Caco-2 (cell line): ENCODE measurements around the gene CHMP5. TPM values are rescaled to one million over a fixed set of nuclear protein-coding genes. Genes with fewer than 3 reads are reported as not detected.

Experiments used
- BruUV-seq: library from RNA; stranded (reverse); fragments of 400-500 nt; replicated peaks from 2 replicates; lab custom pipeline; 2021; lab: Mats Ljungman, UMichigan
- CTCF ChIA-PET: fragments of 300-600 bp; sonication (Branson Sonifier 250); formaldehyde crosslinking; loops from one replicate; lab custom pipeline; 2022; ENCODE audit warnings: antibody characterized with exemption; lab: Charles Lee
- POLR2A ChIA-PET: fragments of 300-600 bp; sonication (Branson Sonifier 250); formaldehyde crosslinking; loops from one replicate; lab custom pipeline; 2022; ENCODE audit warnings: antibody characterized with exemption; lab: Charles Lee
- DNase-seq, 2 experiments: peaks; one replicate each; pipeline versions ENCODE4 v3.0.0 to v3.0.0-alpha.2; 2020 to 2022
- H3K27me3 ChIP-seq: replicated peaks from 2 replicates; pipeline ENCODE4 v1.6.0; 2011; ENCODE audit warnings: low read length; ENCODE audit not compliant: control insufficient read depth, insufficient read depth
- H3K36me3 ChIP-seq: 2 replicates; pipeline ENCODE4 v1.5.1; 2011; ENCODE audit warnings: low read length; ENCODE audit not compliant: control insufficient read depth, insufficient read depth
- H3K4me1 ChIP-seq: fragments of 250-450 bp; sonication (Bioruptor Pico); 2 replicates; pipeline ENCODE4 v1.5.1; 2020; ENCODE audit warnings: mild to moderate bottlenecking
- H3K4me3 ChIP-seq: 2 replicates; pipeline ENCODE4 v1.5.1; 2011; ENCODE audit warnings: low read depth, mild to moderate bottlenecking, control low read depth, low read length
- H3K9me3 ChIP-seq: fragments of 250-450 bp; sonication (Bioruptor Pico); 2 replicates; pipeline ENCODE4 v1.5.1; 2020; ENCODE audit warnings: mild to moderate bottlenecking, moderate library complexity
- H3K27ac Mint-ChIP-seq: one replicate; pipeline ENCODE4 v1.8.0; 2022; ENCODE audit warnings: mixed read lengths; ENCODE audit not compliant: unreplicated experiment
- H3K27me3 Mint-ChIP-seq: one replicate; pipeline ENCODE4 v1.8.0; 2022; ENCODE audit warnings: mixed read lengths; ENCODE audit not compliant: insufficient read depth, unreplicated experiment
- H3K36me3 Mint-ChIP-seq: one replicate; pipeline ENCODE4 v1.8.0; 2022; ENCODE audit warnings: mild to moderate bottlenecking, mixed read lengths; ENCODE audit not compliant: insufficient read depth, unreplicated experiment
- H3K4me1 Mint-ChIP-seq: one replicate; pipeline ENCODE4 v1.8.0; 2022; ENCODE audit warnings: low read depth, mixed read lengths; ENCODE audit not compliant: unreplicated experiment
- H3K4me3 Mint-ChIP-seq: one replicate; pipeline ENCODE4 v1.8.0; 2022; ENCODE audit warnings: mild to moderate bottlenecking, moderate library complexity, mixed read lengths; ENCODE audit not compliant: unreplicated experiment
- H3K9me3 Mint-ChIP-seq: one replicate; pipeline ENCODE4 v1.8.0; 2022; ENCODE audit warnings: mixed read lengths; ENCODE audit not compliant: unreplicated experiment
- intact Hi-C: fragments of 100-400 bp; cut with micrococcal nuclease; formaldehyde crosslinking; loops from one replicate; pipeline ENCODE4 v1.10.0; 2022; ENCODE audit not compliant: unreplicated experiment
- total RNA-seq: library from RNA; stranded (reverse); gene quantifications from 2 replicates; pipeline ENCODE4 v1.2.3, GENCODE V29; 2022
- TF ChIP-seq, protein P1 (sequence below), 2 experiments: fragments of 200-600 bp in 1 of 2; IDR thresholded peaks; 1 replicate in 1 of 2; 2 replicates in 1 of 2; pipeline versions ENCODE4 v1.5.1 to v1.8.0; 2011 to 2022; ENCODE audit warnings: antibody characterized with exemption in 1 of 2, control low read depth in 1 of 2, inconsistent platforms in 1 of 2, low read depth in 1 of 2, low read length in 1 of 2, mild to moderate bottlenecking in 1 of 2, moderate library complexity in 1 of 2; ENCODE audit not compliant: insufficient read depth in 1 of 2, severe bottlenecking in 1 of 2, unreplicated experiment in 1 of 2

The CHMP5 gene
- total RNA-seq, 1 experiment from 2014 or later = 58.3 TPM

DNA sequence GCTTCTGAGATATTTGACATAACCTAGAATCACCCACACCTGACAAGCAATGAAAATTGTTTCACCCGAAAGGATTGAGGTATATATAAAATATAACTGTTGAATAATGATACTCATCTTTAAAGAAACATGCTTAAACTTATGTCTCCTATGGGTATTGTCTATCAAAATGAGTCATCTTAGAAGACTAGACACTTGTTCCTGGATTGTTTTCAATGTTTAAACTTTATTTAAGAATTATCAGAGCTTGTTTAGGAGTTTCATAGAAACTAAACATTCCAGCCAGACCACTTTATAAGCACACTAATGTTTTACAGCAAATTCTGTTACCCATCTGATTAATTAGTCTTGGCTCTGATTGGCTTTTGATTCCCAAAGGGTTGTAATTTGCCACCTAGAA lies 45.1 kb downstream of the CHMP5 start:
- intact Hi-C loops = no loop called here
- Histone ChIP-seq H3K36me3 (peaks cover 2% of the 10 kb centered on the region; the same call in 1 of the 2 replicates), H3K4me1 (no peaks in the 10 kb centered on the region), H3K9me3 (no peaks in the 10 kb centered on the region; the same call in 1 of the 2 replicates), H3K27me3 (no peaks in the 10 kb centered on the region), H3K4me3 (no peak overlapping the region)
- H3K36me3 Mint-ChIP-seq = peaks cover 41% of the 10 kb centered on the region
- no peak for DNase-seq
- TF ChIP-seq, protein P1, sequence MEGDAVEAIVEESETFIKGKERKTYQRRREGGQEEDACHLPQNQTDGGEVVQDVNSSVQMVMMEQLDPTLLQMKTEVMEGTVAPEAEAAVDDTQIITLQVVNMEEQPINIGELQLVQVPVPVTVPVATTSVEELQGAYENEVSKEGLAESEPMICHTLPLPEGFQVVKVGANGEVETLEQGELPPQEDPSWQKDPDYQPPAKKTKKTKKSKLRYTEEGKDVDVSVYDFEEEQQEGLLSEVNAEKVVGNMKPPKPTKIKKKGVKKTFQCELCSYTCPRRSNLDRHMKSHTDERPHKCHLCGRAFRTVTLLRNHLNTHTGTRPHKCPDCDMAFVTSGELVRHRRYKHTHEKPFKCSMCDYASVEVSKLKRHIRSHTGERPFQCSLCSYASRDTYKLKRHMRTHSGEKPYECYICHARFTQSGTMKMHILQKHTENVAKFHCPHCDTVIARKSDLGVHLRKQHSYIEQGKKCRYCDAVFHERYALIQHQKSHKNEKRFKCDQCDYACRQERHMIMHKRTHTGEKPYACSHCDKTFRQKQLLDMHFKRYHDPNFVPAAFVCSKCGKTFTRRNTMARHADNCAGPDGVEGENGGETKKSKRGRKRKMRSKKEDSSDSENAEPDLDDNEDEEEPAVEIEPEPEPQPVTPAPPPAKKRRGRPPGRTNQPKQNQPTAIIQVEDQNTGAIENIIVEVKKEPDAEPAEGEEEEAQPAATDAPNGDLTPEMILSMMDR (IDR thresholded peaks at IDR 0.05; ENCODE audit: insufficient read depth in 1 of 2, low read depth in 1 of 2, low read length in 1 of 2, severe bottlenecking in 1 of 2, unreplicated experiment in 1 of 2) = no peak
- H3K4me3 Mint-ChIP-seq = no peak overlapping the region
- ChIA-PET POLR2A (interaction anchor here (0.7 kb wide), 1 partner anchor 56 kb away, joined by 6 read pairs; no protein-coding TSS in a partner anchor), CTCF (interaction anchor here (1.3 kb wide), 1 partner anchor 65 kb away, joined by 4 read pairs; no protein-coding TSS in a partner anchor)
- BruUV-seq = no TSS peak
- no peak overlapping the region for H3K27ac Mint-ChIP-seq
- H3K4me1 Mint-ChIP-seq = no peaks in the 10 kb centered on the region
- no peaks in the 10 kb centered on the region for H3K27me3 Mint-ChIP-seq
- no peaks in the 10 kb centered on the region for H3K9me3 Mint-ChIP-seq

DNA sequence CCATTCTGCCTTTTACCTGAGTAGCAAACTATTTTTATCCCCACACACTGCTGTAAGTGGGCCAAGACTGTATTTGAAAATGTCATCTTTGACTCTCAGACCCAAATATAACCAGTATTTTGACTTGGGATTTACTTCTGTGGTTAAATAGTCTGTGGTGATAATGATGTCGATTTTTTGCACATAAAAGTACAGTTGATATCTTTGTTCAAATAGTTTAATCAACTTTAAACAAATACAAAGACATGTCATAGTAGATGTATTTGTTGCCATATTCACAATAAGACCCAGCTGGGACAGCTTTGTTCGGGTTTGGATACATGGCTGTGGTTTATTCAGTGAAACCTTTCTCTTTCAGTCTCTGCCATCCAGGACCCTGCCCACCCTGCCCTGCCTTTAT lies 45.9 kb downstream of the CHMP5 start:
- CTCF ChIA-PET = no interaction called here
- Histone ChIP-seq H3K36me3 (peaks cover 2% of the 10 kb centered on the region; the same call in 1 of the 2 replicates), H3K9me3 (no peaks in the 10 kb centered on the region; the same call in 1 of the 2 replicates), H3K27me3 (no peaks in the 10 kb centered on the region), H3K4me1 (no peaks in the 10 kb centered on the region), H3K4me3 (no peak overlapping the region)
- BruUV-seq = no TSS peak
- no peak overlapping the region for H3K4me3 Mint-ChIP-seq
- TF ChIP-seq, protein P1 (IDR thresholded peaks at IDR 0.05; ENCODE audit: insufficient read depth in 1 of 2, low read depth in 1 of 2, low read length in 1 of 2, severe bottlenecking in 1 of 2, unreplicated experiment in 1 of 2) = no peak
- no peak for DNase-seq
- no peaks in the 10 kb centered on the region for H3K4me1 Mint-ChIP-seq
- intact Hi-C loops = no loop called here
- H3K9me3 Mint-ChIP-seq = no peaks in the 10 kb centered on the region
- H3K27me3 Mint-ChIP-seq = no peaks in the 10 kb centered on the region
- no peak overlapping the region for H3K27ac Mint-ChIP-seq
- POLR2A ChIA-PET = no interaction called here
- peaks cover 49% of the 10 kb centered on the region for H3K36me3 Mint-ChIP-seq

DNA sequence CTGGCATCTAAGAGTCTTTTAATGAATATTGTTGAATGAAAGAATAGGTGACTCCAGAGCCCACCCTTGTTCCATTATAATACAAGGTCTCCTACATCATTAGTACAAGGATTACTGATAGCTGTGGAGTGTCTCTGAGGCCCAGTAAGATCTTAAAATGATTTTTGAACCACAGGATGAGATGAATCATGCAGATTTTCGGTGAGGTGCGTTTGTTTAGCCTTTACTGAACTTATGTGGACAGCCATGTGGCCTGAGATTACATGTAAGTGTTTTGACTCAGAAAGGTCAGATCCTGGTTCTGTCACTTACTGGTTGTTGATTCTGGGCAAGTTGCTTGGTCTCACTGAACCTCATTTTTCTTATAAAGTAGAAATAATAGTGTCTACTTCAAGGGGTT lies 47.1 kb downstream of the CHMP5 start:
- intact Hi-C loops = no loop called here
- Mint-ChIP-seq H3K36me3 (peaks cover 60% of the 10 kb centered on the region), H3K9me3 (no peaks in the 10 kb centered on the region), H3K27me3 (no peaks in the 10 kb centered on the region), H3K27ac (no peak overlapping the region), H3K4me3 (no peak overlapping the region), H3K4me1 (no peaks in the 10 kb centered on the region)
- H3K27me3 ChIP-seq = no peaks in the 10 kb centered on the region
- BruUV-seq = no TSS peak
- DNase-seq = no peak
- ChIA-PET CTCF (no interaction called here), POLR2A (no interaction called here)
- TF ChIP-seq, protein P1 (IDR thresholded peaks at IDR 0.05; ENCODE audit: insufficient read depth in 1 of 2, low read depth in 1 of 2, low read length in 1 of 2, severe bottlenecking in 1 of 2, unreplicated experiment in 1 of 2) = no peak
- no peaks in the 10 kb centered on the region for H3K4me1 ChIP-seq
- peaks cover 2% of the 10 kb centered on the region; the same call in 1 of the 2 replicates for H3K36me3 ChIP-seq
- no peak overlapping the region for H3K4me3 ChIP-seq
- H3K9me3 ChIP-seq = no peaks in the 10 kb centered on the region; the same call in 1 of the 2 replicates
